IMR-90 (cell line): ENCODE results near the gene CDCA4. TPM values are rescaled to one million over a fixed set of nuclear protein-coding genes. Genes with fewer than 3 reads are reported as not detected.
A peak's percentile ranks its signal among the peaks of the same experiment; 100 is the strongest.

Experiments
- CTCF ChIP-seq: conservative IDR thresholded peaks from 2 replicates; pipeline ENCODE4 v1.5.1; 2012; ENCODE audit warnings: mild to moderate bottlenecking, low read depth, low read length, improper control_type of control experiment
- RFX5 ChIP-seq: IDR thresholded peaks from 2 replicates; pipeline ENCODE4 v1.8.0; 2012; ENCODE audit warnings: low read depth, mild to moderate bottlenecking, low read length, moderate library complexity
- polyA plus RNA-seq, 3 experiments: library from polyadenylated mRNA; depleted of rRNA; stranded (reverse); fragments of >200 nt; gene quantifications; 2 replicates each; pipeline ENCODE4 v1.2.3, GENCODE V29; 2012; ENCODE audit warnings: low replicate concordance in 1 of 3
- total RNA-seq: library from RNA; depleted of rRNA; stranded (reverse); fragments of >200 nt; gene quantifications from 2 replicates; pipeline ENCODE4 v1.2.3, GENCODE V29; 2012

Gene CDCA4
- total and polyA plus RNA-seq, 2 of the 4 experiments (the other 2 are of a cell fraction), result 17.7 to 18.6 TPM

GRCh38 chr14:105019861-105020814 is 745 bp downstream of the CDCA4 start (continued):
- peak; percentile 30; the same call in 1 of the 2 replicates for TF ChIP-seq CTCF
- no peak for TF ChIP-seq RFX5
